ENCODE measurements around the gene ANKH.

DNA sequence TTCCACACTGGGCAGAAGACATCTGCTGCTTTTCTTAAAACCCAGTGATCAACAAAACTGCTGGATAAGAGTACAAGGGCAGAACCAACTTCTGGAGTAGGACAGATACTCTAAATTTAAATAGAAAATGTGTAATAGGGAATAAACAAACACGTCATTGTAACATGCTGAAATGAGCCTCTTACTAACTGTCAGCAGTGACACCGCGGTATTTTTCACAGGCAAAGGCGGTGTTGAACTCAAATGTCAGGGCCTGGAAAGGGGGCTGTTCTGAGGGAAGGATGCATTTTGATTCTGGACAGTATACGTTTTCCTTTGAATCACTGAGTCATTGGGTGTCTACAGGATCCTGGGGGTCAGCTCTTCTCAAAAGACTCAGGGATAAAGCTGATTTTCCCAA, 133.5 kb downstream of the ANKH start:
- TF ChIP-seq GATA2 (IDR thresholded peaks at IDR 0.05; ENCODE audit: low read depth, low read length) (no peak), GATA3 (IDR thresholded peaks at IDR 0.05; ENCODE audit: low read depth, low read length) (no peak)
